Putamen (tissue), 1 donor: ENCODE data around the gene STOML1.

Experiments used
- DNase-seq: peaks from one replicate; pipeline ENCODE4 v3.0.0-alpha.2; 2016; ENCODE audit warnings: low spot score

Gene STOML1, protein sequence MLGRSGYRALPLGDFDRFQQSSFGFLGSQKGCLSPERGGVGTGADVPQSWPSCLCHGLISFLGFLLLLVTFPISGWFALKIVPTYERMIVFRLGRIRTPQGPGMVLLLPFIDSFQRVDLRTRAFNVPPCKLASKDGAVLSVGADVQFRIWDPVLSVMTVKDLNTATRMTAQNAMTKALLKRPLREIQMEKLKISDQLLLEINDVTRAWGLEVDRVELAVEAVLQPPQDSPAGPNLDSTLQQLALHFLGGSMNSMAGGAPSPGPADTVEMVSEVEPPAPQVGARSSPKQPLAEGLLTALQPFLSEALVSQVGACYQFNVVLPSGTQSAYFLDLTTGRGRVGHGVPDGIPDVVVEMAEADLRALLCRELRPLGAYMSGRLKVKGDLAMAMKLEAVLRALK

DNA sequence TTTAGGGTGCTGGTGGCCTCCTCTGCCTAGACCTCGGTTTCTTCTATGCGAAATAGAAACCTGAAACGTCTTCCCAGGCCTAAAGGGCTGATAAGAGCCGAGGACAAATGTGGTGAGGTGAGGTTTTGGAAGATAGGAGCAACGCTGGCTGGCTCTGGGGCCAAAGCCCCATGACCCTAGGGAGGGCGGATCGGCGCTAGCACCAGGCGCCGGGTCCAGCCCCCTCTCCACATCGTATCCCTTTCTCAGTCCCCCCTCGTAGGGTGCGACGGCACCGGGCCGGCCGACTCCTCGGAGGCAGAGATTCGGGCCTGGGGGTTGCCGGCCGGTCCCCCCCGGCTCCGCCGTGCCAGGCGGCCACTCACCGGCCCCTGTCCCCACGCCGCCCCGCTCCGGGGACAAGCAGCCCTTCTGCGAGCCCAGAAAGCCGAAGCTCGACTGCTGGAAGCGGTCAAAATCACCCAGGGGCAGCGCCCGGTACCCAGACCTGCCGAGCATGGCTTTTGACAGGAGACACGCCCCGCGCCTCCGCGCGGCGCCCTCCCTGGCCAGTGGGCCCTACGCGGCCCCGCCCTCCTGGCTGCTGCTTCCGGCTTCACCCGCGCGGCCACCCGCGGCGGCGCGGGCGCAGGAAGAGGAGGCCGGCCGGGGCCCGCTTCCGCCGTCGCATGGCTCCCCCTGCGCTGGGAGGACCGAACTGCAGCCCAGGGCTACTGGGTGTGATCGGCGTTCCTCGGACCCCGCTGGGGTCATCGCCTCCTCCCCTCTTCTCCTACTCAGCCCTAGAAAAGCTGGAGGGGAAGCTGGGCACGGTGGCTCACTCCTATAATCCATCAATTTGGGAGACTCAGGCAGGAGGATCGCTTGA, at the start of gene STOML1:
Gene STOML1, minus strand, starts transcription at position 570 of the 868 bp plus-strand sequence. Its CDS starts 72 bp downstream, at position 498.
- DNase-seq, result peak; percentile 93

DNA sequence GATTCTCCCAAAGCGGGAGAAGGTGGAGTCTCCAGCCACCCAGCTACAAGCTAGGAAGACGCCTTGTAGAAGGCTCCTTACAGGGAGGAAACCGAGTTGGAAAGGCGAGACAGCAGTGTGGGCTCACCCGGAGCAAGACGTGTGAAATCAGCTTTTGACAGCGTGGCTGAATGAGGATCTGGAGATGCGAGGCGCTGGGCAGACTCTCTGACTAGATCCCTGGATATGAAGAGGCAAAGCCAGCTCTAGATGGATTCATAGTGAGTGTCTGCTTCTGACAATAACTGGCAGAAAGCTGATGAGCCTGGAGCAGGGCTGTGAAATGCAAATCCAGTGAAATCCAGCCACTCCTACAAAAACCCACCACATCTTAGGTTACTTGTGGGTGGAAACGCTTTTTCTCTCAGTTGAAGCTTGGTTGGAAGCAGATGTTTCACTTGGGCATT, 49.2 kb upstream of the STOML1 start:
- no peak for DNase-seq

DNA sequence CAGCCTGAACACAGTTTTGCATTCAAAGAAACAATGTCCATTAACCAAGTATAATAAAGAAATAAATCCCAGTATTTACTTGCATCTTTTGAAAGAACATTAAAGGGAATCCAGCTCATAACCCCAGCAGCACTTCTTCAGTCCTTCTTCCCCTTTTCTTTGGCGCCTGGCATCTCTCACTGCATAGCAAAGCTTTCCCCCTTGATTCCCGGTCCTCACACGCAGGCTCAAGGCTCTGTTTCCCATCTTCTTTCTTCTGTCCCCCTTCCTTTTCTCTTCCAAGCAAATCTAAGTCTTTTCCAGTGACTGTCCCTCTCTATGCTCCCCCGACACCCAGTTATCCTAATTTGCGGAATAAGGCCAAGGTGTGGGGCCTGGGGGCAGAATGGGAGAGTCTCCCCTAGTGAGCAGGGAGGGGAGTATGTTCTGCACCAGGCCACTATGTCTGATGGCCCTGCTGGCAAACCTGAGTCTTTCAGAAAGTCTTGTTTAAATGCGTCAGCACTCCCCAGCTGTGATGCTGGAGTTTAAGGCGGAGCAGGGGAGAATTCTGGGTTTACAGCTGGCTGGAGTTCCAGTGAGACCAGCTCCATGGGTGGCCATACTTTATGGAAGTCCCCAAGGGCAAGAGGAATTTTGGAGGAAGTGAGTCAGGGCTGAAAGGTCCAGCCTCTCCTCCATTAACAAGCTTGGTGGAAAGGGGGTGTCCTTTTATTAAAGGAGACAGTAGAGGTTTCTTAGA, 48.2 kb upstream of the STOML1 start:
- DNase-seq, result peak; percentile 7

DNA sequence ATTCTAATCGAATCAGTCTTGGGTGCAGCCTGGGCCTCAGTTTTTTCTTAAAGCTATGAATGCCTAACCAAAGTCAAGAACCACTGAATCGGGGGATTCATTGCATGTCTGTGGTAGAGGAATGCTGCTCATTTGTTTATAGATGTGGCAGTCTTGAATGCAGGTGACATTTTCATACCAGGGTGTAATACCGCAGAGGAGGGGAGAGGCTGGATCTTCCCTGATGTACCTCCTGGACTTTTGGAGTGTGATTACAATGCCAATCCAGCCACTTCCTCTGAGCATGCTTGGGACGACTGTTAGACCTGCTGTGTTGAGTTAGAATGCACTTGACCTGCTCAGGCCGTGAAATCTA, 47.5 kb upstream of the STOML1 start:
- no peak for DNase-seq

DNA sequence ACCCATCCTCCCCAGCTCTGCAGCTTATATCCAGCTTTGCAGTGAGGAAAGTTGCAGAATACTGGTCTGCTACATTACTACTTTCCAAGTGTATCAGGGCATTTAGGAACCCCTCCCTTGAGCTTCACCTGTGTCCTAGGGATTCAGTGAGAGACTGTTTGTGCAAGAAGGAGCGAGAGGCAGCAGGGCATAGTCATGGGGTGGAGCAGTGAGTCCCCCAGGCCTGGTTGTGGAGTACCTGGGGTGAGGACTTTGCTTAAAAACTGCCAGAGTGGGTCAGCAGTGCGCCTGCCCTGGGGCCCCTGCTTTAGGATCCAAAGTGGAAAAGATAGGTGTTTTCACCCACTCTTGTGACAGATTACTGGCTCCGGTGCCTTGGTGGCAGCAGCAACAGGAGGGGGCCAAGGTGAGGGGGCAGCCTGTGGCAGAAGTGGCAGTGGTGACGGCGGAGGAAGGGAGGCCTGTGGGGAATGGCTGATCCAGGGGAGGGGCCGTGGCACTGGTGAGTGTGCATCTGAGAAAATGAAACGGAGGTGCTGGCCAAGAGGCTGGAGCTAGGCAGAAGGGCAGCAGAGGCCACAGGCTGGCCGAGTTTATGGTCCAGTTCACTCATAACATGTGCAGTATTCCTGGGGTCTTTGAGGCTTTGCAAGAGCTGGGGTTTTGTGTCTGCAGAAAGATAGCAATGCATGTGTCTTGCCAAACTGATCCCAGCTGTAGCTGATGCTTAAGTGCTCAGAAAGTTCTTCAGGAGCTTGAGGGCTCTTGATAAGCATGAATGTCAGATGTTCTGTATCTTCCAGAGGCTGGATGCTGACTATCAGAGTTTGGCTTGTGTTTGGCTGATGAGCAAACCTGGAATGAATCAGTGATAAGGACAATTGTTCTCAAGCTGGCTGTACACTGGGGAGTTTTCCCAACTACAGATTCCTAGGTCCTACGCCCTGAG, 46.9 kb upstream of the STOML1 start:
- DNase-seq, result no peak

DNA sequence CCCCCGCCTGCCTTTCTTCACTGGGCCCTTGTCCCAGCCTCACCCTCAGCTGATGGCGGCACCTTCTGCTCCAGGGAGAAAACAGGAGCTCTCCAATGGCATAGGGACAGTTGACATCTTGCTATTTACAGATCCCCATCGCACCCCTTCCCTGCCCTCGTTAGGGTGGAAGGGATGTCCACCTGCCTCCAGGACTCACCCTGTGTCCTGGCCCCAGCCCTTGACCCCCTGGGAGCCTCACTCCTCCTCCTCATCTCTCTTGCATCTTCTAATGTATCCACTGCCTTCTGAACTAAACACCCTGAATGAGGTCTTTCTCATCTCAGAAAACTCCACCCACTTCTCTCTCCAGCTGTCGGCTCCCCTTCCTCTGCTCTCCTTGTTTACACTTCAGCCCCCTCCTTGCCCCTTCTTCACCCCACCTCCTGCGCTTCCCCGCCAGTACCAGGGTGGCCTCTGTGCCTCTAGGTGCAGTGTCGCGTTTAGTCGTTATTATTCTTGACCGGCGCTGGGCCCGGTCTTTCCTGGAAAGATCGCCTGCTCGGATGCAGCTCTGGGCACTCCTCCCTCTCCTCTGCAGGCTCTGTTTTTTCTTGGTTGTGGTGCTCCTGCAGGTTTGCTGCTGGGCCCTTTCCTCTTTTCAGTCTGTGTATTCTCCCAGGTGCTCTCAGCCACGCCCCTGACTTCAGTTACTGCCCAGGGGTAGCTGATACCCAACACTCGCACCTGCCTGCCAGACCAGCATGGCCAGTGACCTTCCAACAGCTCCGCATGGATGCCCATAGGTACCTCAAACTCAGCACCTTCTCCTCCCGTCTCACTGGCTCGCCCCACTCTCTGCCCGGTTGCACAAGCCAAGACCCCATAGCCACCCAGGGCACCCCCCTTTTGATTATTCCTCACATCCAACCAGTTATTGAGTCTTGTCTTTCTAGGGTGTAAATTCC, 45.3 kb upstream of the STOML1 start:
- DNase-seq, result no peak

DNA sequence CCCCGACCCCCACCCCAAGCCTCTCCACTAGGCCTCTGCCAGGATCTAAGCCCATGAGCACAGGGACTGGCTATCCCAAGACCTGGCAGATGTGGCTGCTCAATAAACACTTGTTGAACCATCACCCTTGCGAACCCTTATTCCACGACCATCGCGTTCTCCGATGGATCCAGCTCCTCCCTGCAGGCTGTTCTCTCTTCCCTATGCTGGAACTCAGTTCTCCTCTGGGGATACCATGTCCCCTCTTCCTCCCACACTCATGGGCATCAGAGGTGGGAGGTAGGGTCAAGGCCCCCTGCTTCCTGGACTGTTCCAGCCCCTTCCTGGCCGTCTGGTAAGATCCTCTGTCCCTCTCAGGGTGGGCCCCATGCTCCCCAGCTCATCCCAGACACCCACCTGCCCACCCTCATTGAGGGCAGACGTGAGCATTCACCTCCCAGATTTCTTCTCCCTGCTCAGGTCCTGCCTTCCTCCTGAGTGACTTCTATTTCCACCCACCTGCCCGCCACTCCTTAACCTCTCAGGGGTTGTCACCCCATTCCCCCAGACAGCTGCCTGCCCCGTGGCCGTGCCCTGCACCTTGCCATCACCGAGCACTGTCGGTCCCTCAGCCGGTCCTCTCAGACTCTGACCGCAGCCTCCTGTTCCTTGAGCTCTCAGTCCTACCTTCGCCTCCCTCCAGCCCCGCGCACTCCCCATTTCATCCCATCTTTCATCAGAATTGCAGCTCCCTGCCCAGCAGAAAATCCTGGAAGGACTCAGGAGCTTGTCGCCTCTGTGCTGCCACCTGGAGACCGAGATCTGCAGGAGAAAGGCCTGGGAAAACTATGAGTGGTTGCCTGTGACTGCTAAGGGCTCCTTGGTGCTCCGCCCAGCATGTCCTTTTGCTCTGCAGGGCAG, 44.4 kb upstream of the STOML1 start:
- DNase-seq, result peak; percentile 38

DNA sequence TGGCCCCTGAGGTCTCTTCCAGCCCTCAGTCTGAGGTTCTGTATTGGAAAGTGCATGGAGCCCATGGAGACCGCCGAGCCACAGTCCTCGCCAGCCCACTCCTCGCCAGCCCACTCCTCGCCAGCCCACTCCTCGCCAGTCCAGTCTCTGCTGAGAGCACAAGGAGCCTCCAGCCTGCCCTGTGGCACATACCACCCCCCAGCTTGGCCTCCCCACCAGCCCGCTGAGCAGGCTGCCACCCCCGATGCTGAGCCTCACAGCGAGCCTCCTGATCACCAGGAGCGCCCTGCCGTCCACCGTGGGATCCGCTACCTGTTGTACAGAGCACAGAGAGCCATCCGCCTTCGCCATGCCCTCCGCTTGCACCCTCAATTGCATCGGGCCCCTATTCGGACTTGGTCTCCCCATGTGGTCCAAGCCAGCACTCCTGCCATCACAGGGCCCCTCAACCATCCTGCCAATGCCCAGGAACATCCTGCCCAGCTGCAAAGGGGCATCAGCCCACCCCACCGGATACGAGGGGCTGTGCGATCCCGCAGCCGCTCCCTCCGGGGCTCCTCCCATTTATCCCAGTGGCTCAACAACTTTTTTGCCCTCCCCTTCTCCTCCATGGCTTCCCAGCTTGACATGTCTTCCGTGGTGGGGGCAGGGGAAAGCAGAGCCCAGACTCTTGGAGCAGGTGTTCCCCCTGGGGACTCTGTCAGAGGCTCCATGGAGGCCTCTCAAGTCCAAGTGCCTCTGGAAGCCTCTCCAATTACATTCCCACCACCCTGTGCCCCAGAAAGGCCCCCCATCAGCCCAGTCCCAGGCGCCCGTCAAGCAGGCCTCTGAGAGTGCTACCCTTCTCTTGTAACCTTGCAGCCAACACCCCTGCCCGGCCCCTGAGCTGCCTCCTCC, 43.3 kb upstream of the STOML1 start:
- no peak for DNase-seq

DNA sequence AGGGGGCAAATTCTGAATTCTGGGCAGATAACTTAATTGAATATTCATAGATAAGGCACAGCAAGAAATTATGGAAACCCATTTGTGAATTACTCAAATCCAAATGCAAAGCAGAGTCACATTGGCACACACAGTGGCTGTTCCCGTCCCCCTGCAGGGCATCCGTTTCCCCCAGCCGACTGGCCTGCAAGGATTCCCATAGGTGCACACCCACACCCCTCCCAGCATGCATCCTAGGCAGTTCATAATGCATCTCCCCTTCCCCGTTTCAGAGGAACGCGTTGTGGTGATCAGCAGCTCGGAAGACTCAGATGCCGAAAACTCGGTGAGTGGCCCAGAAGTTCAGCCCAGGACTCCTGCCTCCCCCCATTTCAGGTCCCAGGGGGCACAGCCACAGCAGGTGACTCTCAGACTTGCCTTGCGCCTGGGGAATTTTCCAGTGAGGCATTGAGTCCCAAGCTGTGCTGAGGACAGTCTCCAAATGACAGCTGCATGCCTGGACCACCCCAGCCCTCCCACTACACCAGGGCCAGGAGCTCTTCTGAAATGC, 42.2 kb upstream of the STOML1 start:
- no peak for DNase-seq

DNA sequence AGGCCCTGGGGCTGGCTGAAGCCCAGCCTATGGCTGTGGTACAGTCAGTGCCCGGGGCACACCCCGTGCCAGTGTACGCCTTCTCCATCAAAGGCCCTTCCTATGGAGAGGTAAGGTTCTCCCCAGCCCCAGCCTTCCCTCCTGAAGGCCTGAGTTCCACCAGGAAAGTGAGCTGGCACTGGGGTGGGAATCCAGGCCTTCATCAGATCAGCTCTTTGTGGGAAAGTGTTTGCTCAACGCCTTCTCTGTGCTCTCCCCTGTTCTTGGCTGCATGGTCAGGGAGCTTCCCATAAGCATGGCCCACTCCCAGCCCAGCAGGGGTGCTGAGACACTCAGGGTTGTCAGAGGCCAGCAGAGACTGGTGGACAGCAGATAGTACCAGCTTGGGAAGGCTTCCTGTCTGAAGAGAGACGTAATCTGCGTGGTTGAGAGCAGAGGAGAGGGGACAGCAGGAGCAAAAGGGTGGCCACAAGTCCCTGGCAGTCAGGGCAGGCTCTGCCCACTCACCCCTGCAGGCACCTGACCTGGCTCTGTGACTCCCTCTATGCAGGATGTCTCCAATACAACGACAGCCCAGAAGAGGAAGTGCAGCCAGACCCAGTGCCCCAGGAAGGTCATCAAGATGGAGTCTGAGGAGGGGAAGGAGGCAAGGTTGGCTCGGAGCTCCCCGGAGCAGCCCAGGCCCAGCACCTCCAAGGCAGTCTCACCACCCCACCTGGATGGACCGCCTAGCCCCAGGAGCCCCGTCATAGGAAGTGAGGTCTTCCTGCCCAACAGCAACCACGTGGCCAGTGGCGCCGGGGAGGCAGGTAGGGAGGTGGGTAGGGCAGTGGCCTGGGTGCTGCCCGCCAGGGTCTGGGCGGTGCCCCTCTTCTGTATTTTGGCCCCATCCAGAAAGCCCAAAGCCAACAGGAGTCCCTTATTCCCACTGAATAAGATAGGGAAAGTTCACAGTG, 40.8 kb upstream of the STOML1 start:
- no peak for DNase-seq

DNA sequence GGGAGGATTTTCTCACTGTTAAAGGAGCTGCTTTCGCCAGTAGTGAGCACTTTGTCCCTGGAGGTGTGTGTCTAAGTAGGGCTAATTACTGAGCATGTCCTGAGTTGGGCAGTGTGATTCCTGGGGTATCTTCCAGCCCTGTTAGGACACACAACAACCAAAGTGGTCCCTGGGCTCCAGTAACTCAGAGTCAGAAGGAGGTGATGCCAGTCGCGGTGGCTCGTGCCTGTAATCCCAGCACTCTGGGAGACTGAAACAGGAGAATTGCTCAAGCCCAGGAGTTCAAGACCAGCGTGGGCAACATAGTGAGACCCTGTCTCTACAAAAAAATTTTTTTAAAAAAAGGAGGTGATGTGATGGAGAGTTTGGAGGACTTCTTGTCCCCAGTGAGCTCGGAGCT, 40.0 kb upstream of the STOML1 start:
- no peak for DNase-seq

DNA sequence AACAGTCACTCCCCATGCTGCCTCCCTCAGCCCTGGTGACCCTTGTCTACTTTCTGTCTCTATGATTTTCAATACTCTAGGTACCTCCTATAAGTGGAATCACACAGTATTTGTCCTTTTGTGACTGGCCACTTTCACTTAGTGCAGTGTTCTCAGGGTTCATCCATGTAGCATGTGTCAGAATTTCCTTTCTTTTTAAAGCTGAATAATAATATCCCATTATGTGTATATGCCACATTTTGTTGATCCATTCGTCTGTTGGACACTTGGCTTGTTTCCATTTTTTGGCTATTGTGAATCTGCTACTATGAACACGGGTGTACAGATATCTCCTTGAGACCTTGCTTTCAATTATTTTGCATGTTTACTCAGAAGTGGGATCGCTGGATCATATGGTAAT, 36.6 kb upstream of the STOML1 start:
- no peak for DNase-seq

DNA sequence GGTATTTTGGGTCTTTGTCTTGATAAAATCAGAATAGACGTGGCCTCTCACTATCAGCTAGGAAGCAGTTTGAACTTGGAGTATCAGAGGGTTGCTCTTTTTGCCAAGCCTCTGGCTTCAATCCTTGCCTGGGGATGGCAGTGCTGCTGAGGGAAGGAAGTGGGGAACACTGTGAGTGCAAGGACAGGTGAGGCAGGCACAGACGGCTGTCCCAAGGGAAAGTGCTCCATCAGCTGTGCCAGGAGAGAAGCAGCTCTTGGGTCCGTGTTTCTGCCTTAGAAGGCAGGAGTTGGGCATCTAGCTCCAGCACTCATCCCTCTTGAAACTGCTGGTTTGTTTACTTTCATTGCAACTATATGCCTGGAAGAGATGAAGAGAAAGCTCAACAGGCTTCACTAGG, 35.6 kb upstream of the STOML1 start:
- no peak for DNase-seq

DNA sequence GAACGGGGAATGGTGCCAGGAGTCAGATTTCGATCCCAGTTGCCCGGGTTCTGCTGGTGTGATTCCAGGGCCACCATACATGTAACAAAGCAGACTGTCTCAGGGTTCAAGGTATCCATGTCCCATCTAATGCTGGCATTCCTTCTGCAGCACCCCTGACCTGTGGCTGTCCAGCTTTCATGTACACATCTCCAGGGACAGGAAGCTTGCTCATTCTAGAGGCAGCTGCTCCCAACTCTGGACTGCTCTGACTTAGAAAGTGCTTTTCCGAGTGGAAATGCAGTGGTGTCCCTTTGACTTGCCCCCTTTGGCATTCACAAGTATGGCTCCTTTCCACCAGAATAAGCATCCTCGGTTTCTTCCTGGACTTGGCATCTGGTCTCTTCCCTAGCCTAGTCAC, 33.3 kb upstream of the STOML1 start:
- DNase-seq, result no peak

DNA sequence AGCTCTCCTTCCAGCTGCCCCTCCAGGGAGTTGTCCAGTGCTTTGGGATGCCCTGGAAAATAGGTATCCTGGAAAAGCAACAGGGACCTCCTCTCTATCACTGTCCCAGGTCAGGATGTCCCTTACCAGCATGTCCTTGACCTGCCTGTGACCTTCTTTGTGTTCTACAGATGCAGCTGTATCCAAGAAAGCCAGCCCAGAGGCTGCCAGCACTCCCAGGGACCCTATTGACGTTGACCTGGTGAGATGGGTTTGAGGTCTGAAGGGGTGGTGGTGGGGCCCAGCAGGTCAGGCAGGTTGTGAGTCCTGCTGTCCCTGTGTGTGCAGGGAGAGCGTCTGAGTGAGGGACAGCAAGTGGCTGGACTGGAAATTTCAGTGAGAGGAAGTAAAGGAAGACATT, 32.6 kb upstream of the STOML1 start:
- no peak for DNase-seq

DNA sequence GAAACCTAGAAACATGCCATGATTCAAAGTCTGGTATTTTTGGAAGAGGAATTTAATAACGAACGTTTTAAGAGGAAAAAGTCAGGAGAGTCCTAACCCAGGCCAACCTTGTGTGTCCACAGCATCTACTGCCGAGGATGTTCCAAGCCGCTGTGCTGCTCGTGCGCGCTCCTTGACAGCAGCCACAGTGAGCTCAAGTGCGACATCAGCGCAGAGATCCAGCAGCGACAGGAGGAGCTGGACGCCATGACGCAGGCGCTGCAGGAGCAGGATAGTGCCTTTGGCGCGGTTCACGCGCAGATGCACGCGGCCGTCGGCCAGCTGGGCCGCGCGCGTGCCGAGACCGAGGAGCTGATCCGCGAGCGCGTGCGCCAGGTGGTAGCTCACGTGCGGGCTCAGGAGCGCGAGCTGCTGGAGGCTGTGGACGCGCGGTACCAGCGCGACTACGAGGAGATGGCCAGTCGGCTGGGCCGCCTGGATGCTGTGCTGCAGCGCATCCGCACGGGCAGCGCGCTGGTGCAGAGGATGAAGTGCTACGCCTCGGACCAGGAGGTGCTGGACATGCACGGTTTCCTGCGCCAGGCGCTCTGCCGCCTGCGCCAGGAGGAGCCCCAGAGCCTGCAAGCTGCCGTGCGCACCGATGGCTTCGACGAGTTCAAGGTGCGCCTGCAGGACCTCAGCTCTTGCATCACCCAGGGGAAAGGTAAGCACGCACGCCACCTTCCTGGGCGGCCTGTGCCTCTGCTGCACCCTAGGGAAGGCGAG, 30.8 kb upstream of the STOML1 start:
- no peak for DNase-seq
